ENCODE data around the gene PTPRT.

- TF ChIP-seq CTCF (IDR thresholded peaks at IDR 0.05; ENCODE audit: borderline replicate concordance, extremely low read depth, low read length, poor library complexity, severe bottlenecking) (no peak), EZH2 (IDR thresholded peaks at IDR 0.05; ENCODE audit: borderline replicate concordance, low read depth, low read length, severe bottlenecking) (no peak)
These were observed 275.4 kb downstream of the PTPRT start for GRCh38 chr20:42914302-42914701.
